Osteoblast (primary cell): ENCODE measurements around the gene DPYSL5. TPM values are rescaled to one million over a fixed set of nuclear protein-coding genes. Genes with fewer than 3 reads are reported as not detected.

Experiments
- DNase-seq: peaks from one replicate; pipeline ENCODE4 v3.0.0; 2011; ENCODE audit warnings: low spot score, mixed read lengths; ENCODE audit not compliant: insufficient read length; ENCODE audit errors: missing footprints
- H2AFZ ChIP-seq: 2 replicates; pipeline ENCODE4 v1.6.0; 2011; ENCODE audit warnings: mild to moderate bottlenecking, low read length
- H3K27ac ChIP-seq: 2 replicates; pipeline ENCODE4 v1.5.1; 2011; ENCODE audit warnings: mild to moderate bottlenecking, low read depth, low read length, moderate library complexity
- H3K27me3 ChIP-seq: 2 replicates; pipeline ENCODE4 v1.6.0; 2012; ENCODE audit warnings: mild to moderate bottlenecking, control low read depth, inconsistent platforms, low read length, moderate library complexity; ENCODE audit not compliant: insufficient read depth
- H3K36me3 ChIP-seq: 2 replicates; pipeline ENCODE4 v1.5.1; 2011; ENCODE audit warnings: mild to moderate bottlenecking, low read length, control low read depth, moderate library complexity; ENCODE audit not compliant: insufficient read depth
- H3K4me1 ChIP-seq: 2 replicates; pipeline ENCODE4 v1.5.1; 2011; ENCODE audit warnings: mild to moderate bottlenecking, low read length, control low read depth, moderate library complexity; ENCODE audit not compliant: insufficient read depth
- H3K4me2 ChIP-seq: 2 replicates; pipeline ENCODE4 v1.6.0; 2011; ENCODE audit warnings: mild to moderate bottlenecking, low read length; ENCODE audit not compliant: insufficient read depth
- H3K4me3 ChIP-seq: fragments of 200-600 bp; sonication (generic); 3 replicates; pipeline ENCODE4 v1.5.1; 2012; ENCODE audit warnings: mild to moderate bottlenecking, low read length, inconsistent platforms; ENCODE audit not compliant: insufficient read depth
- H3K79me2 ChIP-seq: 2 replicates; pipeline ENCODE4 v1.6.0; 2012; ENCODE audit warnings: mild to moderate bottlenecking, low read length, control low read depth, inconsistent platforms; ENCODE audit not compliant: insufficient read depth
- H3K9me3 ChIP-seq: 2 replicates; pipeline ENCODE4 v1.5.1; 2011; ENCODE audit warnings: low read depth, low read length, control low read depth
- H4K20me1 ChIP-seq: 2 replicates; pipeline ENCODE4 v1.6.0; 2012; ENCODE audit warnings: mild to moderate bottlenecking, low read length, control low read depth; ENCODE audit not compliant: insufficient read depth
- CTCF ChIP-seq: IDR thresholded peaks from 2 replicates; pipeline ENCODE4 v1.5.1; 2011; ENCODE audit warnings: mild to moderate bottlenecking, low read depth, low read length, moderate library complexity; ENCODE audit errors: extremely low read depth
- total RNA-seq: library from RNA; depleted of rRNA; stranded (reverse); fragments of >200 nt; gene quantifications from 2 replicates; pipeline ENCODE4 v1.2.3, GENCODE V29; 2012

The DPYSL5 gene
- total RNA-seq, 1 donor = not detected

DNA sequence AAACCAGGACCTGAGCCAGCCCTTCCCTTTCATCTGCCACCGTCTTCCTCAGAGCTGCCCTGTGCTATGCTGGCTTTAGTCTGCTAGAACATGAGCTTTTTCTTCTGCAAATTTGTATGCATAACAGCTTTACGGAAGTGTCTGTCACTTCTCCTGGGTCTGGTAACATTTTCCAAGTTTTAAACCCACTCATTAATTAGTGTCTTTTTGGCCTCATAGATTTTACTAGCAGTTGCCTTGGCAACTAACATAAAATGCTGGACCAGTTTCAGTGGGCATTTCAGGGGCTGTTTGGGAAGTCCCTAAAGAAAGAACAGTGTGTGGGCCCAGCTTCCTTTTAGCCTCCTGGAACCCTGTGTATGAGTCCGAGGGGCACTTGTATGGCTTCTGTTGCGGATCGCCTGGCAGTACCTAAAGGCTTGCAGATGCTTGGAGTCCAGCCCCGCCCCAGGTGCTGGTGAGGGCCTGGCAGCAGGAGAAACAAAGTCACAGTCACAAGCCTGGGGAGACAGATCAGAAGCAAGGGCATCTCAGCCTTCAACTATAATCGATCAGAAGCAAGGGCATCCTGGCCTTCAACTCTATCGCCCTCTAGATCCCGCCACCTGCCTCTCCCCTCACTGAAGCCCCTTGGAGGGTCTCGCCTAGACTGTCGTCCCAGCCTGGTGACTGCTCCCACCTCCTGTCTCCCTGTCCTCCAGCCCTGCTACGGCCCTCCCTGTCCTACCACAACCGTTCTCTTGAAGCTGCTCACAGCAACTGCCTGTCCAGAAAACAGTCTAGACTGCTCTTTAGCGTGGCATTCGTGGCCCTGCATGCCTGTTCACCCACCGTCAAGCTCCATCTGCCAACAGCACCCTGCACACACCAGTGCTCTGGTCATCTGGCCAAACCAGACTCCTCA lies 85.8 kb downstream of the DPYSL5 start:
- no peak for TF ChIP-seq CTCF
- Histone ChIP-seq H4K20me1 (no peaks in the 10 kb centered on the region), H3K9me3 (no peaks in the 10 kb centered on the region), H3K4me3 (no peak overlapping the region), H3K4me1 (no peaks in the 10 kb centered on the region), H3K27me3 (peaks cover 28% of the 10 kb centered on the region), H2AFZ (no peak overlapping the region), H3K36me3 (no peaks in the 10 kb centered on the region), H3K4me2 (no peak overlapping the region), H3K27ac (no peak overlapping the region), H3K79me2 (no peaks in the 10 kb centered on the region)
- no peak for DNase-seq

- Histone ChIP-seq H3K4me3 (no peak overlapping the region), H3K9me3 (no peaks in the 10 kb centered on the region), H3K27ac (no peak overlapping the region), H4K20me1 (no peaks in the 10 kb centered on the region), H3K36me3 (no peaks in the 10 kb centered on the region), H3K4me1 (no peaks in the 10 kb centered on the region), H3K27me3 (peaks cover 28% of the 10 kb centered on the region), H3K79me2 (no peaks in the 10 kb centered on the region), H3K4me2 (no peak overlapping the region), H2AFZ (no peak overlapping the region)
- no peak for DNase-seq
- TF ChIP-seq CTCF = no peak
Measured at GRCh38 chr2:26934335-26934724, 86.4 kb downstream of the DPYSL5 start.

DNA sequence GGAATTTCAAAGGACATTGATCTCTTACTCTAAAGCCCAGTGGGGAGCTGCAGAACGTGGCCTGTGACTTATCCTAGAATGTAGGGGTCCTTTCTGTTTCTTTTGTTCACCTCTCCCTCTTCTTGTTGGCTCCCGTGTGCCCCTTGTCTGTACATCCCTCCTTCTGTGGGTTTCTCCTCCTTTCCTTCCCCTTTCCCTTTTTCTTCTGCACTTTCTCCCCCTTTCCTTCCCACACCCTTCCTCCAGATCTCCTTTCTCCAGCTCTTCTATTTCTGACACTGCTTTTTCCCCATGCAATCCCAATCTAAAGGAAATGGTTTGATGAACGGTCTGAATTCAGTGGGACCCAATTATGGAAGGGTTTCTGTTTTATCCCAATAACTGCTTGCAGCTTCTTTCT lies 87.1 kb downstream of the DPYSL5 start:
- TF ChIP-seq CTCF = no peak
- DNase-seq = no peak
- H3K4me3 ChIP-seq = no peak overlapping the region

GRCh38 chr2:26936855-26937254 lies 88.9 kb downstream of the DPYSL5 start:
- H3K4me2 ChIP-seq = no peak overlapping the region
- H3K4me3 ChIP-seq = no peak overlapping the region
- H3K79me2 ChIP-seq = no peaks in the 10 kb centered on the region
- H3K9me3 ChIP-seq = no peaks in the 10 kb centered on the region
- TF ChIP-seq CTCF = no peak
- no peaks in the 10 kb centered on the region for H3K4me1 ChIP-seq
- no peak overlapping the region for H3K27ac ChIP-seq
- H3K36me3 ChIP-seq = no peaks in the 10 kb centered on the region
- no peaks in the 10 kb centered on the region for H4K20me1 ChIP-seq
- DNase-seq = no peak
- peaks cover 19% of the 10 kb centered on the region for H3K27me3 ChIP-seq
- no peak overlapping the region for H2AFZ ChIP-seq

More for the DNA sequence above, 87.1 kb downstream of the DPYSL5 start:
- Histone ChIP-seq H3K36me3 (no peaks in the 10 kb centered on the region), H3K79me2 (no peaks in the 10 kb centered on the region), H2AFZ (no peak overlapping the region), H3K4me1 (no peaks in the 10 kb centered on the region), H3K9me3 (no peaks in the 10 kb centered on the region), H3K27ac (no peak overlapping the region), H3K27me3 (peaks cover 21% of the 10 kb centered on the region), H3K4me2 (no peak overlapping the region), H4K20me1 (no peaks in the 10 kb centered on the region)
